ENCODE results near the gene PLA2G1B. TPM values are rescaled to one million over a fixed set of nuclear protein-coding genes. Genes with fewer than 3 reads are reported as not detected.

PLA2G1B gene
- total and polyA plus RNA-seq, 2 of the 13 experiments (the other 11 are each of a cell fraction or from before 2014, with no cell fraction given) = 0.33 to 1.4 TPM

DNA sequence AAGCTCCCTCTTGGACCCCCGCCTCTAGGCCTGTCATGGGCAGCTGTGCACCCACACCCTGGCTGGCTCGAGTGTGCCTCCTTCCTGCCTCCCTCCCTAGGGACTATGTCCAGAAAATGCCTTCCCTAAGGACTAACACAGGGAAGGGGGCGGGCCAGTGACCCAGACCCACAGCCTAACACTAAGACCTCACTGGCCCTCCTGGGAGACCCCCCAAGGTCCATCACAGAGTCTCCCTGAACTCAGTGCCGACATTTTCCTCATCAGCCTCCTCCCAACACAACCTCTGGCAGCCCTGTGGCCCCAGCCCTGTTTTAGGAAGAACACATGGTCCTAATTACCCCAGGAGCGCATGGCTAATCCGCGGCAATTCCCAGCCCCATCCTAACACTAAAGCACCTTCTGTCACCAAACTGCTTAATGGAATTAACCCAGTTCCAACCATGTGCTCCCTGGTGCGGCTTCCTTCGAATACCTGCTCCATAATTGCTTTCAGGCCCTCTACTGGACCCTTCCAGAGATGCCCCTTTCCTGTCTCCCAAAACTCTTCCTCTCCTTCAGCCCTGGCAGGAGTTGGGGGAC lies 35.8 kb upstream of the PLA2G1B start:
- no peak for ATAC-seq
- H3K4me2 ChIP-seq (ENCODE audit: low read depth, low read length) = no peak overlapping the region
- in situ Hi-C loops (cut with HindIII; ENCODE audit: extremely low pct_ligation_motif_present, low pct_unique_long_range_greater_than_20kb) = no loop called here
- H3K9me3 ChIP-seq (ENCODE audit: low read length) = no peaks in the 10 kb centered on the region
- H3K9ac ChIP-seq (ENCODE audit: insufficient read depth, low read depth, low read length) = no peak overlapping the region
- BruUV-seq (replicated peaks) = no TSS peak
- ChIA-PET POLR2A (no interaction called here), CTCF (ENCODE audit: low intra/inter-chr PET ratio, low total read pairs) (no interaction called here)
- no peak for FAIRE-seq
- H3K4me1 ChIP-seq (ENCODE audit: insufficient read depth, low read length) = peaks cover 35% of the 10 kb centered on the region
- no peaks in the 10 kb centered on the region for H3K79me2 ChIP-seq (ENCODE audit: insufficient read depth, low read length)
- H2AFZ ChIP-seq (ENCODE audit: low read length) = no peak overlapping the region
- TF ChIP-seq ZNF136 (CRISPR knock-in tag; IDR thresholded peaks at IDR 0.05; ENCODE audit: low read depth) (no peak), NR2F2 (IDR thresholded peaks at IDR 0.05; ENCODE audit: borderline replicate concordance, low read depth) (no peak), ZBTB1 (CRISPR knock-in tag; IDR thresholded peaks at IDR 0.05; ENCODE audit: borderline replicate concordance) (no peak), ZNF720 (CRISPR knock-in tag; IDR thresholded peaks at IDR 0.05) (no peak), ZNF841 (CRISPR knock-in tag; IDR thresholded peaks at IDR 0.05; ENCODE audit: borderline replicate concordance) (no peak), ZNF709 (CRISPR knock-in tag; IDR thresholded peaks at IDR 0.05) (no peak), HNRNPH1 (optimal IDR thresholded peaks at IDR 0.05; ENCODE audit: low read depth, low read length) (no peak), ZNF768 (CRISPR knock-in tag; IDR thresholded peaks at IDR 0.05) (no peak)
- TF ChIP-seq, protein P1, sequence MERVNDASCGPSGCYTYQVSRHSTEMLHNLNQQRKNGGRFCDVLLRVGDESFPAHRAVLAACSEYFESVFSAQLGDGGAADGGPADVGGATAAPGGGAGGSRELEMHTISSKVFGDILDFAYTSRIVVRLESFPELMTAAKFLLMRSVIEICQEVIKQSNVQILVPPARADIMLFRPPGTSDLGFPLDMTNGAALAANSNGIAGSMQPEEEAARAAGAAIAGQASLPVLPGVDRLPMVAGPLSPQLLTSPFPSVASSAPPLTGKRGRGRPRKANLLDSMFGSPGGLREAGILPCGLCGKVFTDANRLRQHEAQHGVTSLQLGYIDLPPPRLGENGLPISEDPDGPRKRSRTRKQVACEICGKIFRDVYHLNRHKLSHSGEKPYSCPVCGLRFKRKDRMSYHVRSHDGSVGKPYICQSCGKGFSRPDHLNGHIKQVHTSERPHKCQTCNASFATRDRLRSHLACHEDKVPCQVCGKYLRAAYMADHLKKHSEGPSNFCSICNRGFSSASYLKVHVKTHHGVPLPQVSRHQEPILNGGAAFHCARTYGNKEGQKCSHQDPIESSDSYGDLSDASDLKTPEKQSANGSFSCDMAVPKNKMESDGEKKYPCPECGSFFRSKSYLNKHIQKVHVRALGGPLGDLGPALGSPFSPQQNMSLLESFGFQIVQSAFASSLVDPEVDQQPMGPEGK (CRISPR knock-in tag; IDR thresholded peaks at IDR 0.05) = no peak
- no peak for DNase-seq (ENCODE audit: low spot score)
- peaks cover 4 to 13% of the 10 kb centered on the region in 2 experiments for H3K27me3 ChIP-seq (ENCODE audit: control insufficient read depth in 1 of 2, insufficient read depth in 2 of 2, low read length in 2 of 2)
- intact Hi-C loops (cut with micrococcal nuclease; ENCODE audit: unreplicated experiment) = no loop called here
- no peaks in the 10 kb centered on the region for H3K36me3 ChIP-seq (replicated peaks in 1 of 2; ENCODE audit: control insufficient read depth in 1 of 2, insufficient read depth in 2 of 2, low read length in 2 of 2)
- no peak overlapping the region for H3K4me3 ChIP-seq (replicated peaks in 1 of 3; ENCODE audit: insufficient read depth in 1 of 3, low read depth in 2 of 3, low read length in 3 of 3)
- 79% methylated on average over 7 of the region's 9 CpGs for WGBS (ENCODE audit: low lambda C conversion rate)
- no peaks in the 10 kb centered on the region for H4K20me1 ChIP-seq (ENCODE audit: insufficient read depth, low read length)
- H3K27ac ChIP-seq (ENCODE audit: extremely low read length, insufficient read depth, low read length) = no peak overlapping the region
